Activated B cell treated with CpG ODN at 0.5 μM for 24 hours (primary cell): ENCODE results near the gene ITPRIPL2. TPM values are rescaled to one million over a fixed set of nuclear protein-coding genes. Genes with fewer than 3 reads are reported as not detected.
A peak's percentile ranks its signal among the peaks of the same experiment; 100 is the strongest.

Experiments used
- ATAC-seq: fragments of 200-7000 bp; cut with Tn5 transposase; one replicate; pipeline ENCODE4 v1.10.0; 2021; ENCODE audit warnings: low read depth, mild to moderate bottlenecking, moderate library complexity
- CTCF ChIA-PET: fragments of 350-600 bp; sonication (Branson Sonifier 250); formaldehyde crosslinking; loops from one replicate; lab custom pipeline; 2021; ENCODE audit warnings: antibody characterized with exemption; lab: Charles Lee
- POLR2A ChIA-PET: fragments of 350-600 bp; sonication (Branson Sonifier 250); formaldehyde crosslinking; loops from one replicate; lab custom pipeline; 2021; ENCODE audit warnings: antibody characterized with exemption; lab: Charles Lee
- DNase-seq: peaks from one replicate; pipeline ENCODE4 v3.0.0; 2022
- H3K27ac Mint-ChIP-seq: one replicate; pipeline ENCODE4 v1.8.0; 2020; ENCODE audit warnings: mixed read lengths
- H3K27me3 Mint-ChIP-seq: one replicate; pipeline ENCODE4 v1.8.0; 2021; ENCODE audit warnings: mixed read lengths
- H3K36me3 Mint-ChIP-seq: one replicate; pipeline ENCODE4 v1.8.0; 2021; ENCODE audit warnings: low read depth, mixed read lengths
- H3K4me1 Mint-ChIP-seq: one replicate; pipeline ENCODE4 v1.8.0; 2021; ENCODE audit warnings: mixed read lengths
- H3K4me3 Mint-ChIP-seq: one replicate; pipeline ENCODE4 v1.8.0; 2020; ENCODE audit warnings: mild to moderate bottlenecking, mixed read lengths
- H3K9me3 Mint-ChIP-seq: one replicate; pipeline ENCODE4 v1.8.0; 2020; ENCODE audit warnings: mixed read lengths
- intact Hi-C: fragments of 100-400 bp; cut with micrococcal nuclease; formaldehyde crosslinking; loops from one replicate; pipeline ENCODE4 v1.15.1; 2024
- total RNA-seq: library from RNA; stranded (reverse); gene quantifications from 2 replicates; pipeline ENCODE4 v1.2.3, GENCODE V29; 2022
- TF ChIP-seq, protein P1 (sequence below): fragments of 200-600 bp; IDR thresholded peaks from one replicate; pipeline ENCODE4 v1.8.0; 2022; ENCODE audit warnings: antibody characterized with exemption, mild to moderate bottlenecking

Gene ITPRIPL2
- total RNA-seq, 1 donor from 2014 or later = 8.3 TPM

DNA sequence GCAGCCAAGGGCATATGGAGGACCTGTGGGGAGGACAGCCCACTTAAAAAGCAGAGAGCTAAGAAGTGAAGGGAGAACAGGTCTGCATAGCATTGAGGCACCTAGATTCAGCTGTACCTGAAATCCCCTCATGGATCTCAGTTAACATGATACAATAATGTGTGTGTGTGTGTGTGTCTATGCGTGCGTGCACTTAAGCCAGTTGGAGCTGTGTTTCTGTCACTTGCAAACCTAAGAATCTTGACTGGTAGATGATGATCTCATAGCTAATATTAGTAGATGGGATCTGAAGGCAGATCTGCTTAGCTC lies 1.7 kb upstream of the ITPRIPL2 start:
- POLR2A ChIA-PET = interaction anchor here (0.6 to 1.2 kb wide), 2 partner anchors 19 to 99 kb away, joined by 3 to 6 read pairs; no protein-coding TSS in a partner anchor
- Mint-ChIP-seq H3K4me3 (no peak overlapping the region), H3K27me3 (peaks cover 11% of the 10 kb centered on the region), H3K9me3 (no peaks in the 10 kb centered on the region), H3K4me1 (peaks cover 29% of the 10 kb centered on the region), H3K36me3 (no peaks in the 10 kb centered on the region), H3K27ac (no peak overlapping the region)
- ATAC-seq (no peak), DNase-seq (no peak)
- TF ChIP-seq, protein P1, sequence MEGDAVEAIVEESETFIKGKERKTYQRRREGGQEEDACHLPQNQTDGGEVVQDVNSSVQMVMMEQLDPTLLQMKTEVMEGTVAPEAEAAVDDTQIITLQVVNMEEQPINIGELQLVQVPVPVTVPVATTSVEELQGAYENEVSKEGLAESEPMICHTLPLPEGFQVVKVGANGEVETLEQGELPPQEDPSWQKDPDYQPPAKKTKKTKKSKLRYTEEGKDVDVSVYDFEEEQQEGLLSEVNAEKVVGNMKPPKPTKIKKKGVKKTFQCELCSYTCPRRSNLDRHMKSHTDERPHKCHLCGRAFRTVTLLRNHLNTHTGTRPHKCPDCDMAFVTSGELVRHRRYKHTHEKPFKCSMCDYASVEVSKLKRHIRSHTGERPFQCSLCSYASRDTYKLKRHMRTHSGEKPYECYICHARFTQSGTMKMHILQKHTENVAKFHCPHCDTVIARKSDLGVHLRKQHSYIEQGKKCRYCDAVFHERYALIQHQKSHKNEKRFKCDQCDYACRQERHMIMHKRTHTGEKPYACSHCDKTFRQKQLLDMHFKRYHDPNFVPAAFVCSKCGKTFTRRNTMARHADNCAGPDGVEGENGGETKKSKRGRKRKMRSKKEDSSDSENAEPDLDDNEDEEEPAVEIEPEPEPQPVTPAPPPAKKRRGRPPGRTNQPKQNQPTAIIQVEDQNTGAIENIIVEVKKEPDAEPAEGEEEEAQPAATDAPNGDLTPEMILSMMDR = no peak
- intact Hi-C loops = no loop called here
- CTCF ChIA-PET = interaction anchor here (0.9 to 1.2 kb wide), 2 partner anchors 26 to 68 kb away, joined by 3 read pairs; no protein-coding TSS in a partner anchor

DNA sequence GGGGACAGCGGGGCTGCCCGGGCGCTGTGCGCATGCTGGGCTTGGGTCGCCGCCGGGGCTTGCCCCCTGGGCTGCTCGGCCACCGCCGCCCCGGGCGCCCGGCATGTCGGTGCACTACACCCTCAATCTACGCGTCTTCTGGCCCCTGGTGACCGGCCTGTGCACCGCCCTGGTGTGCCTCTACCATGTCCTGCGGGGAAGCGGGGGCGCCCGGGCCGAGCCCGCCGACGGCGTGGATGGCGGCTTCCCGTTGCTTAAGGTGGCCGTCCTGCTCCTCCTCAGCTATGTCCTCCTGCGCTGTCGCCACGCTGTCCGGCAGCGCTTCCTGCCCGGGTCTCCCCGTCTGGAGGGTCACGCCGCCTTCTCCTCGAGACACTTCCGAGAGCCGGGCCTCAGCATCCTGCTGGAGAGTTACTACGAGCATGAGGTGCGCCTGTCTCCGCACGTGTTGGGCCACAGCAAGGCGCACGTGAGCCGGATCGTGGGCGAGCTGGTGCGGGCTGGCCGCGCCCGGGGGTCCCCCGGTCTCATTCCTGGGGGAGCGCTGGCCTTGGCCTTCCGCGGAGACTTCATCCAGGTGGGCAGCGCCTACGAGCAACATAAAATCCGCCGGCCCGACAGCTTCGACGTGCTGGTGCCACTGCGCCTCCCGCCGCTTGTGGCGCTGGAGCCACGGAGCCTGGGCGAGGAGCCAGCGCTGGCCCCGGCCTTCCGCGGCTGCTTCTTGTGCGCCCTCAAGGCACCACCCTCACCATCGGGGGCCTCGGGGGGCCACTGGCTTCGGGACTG lies 789 bp downstream of the ITPRIPL2 start:
- Mint-ChIP-seq H3K9me3 (no peaks in the 10 kb centered on the region), H3K4me3 (peak overlapping the region; percentile 79), H3K27me3 (peaks cover 9% of the 10 kb centered on the region), H3K36me3 (no peaks in the 10 kb centered on the region), H3K27ac (no peak overlapping the region), H3K4me1 (peaks cover 42% of the 10 kb centered on the region)
- peak; percentile 38 for DNase-seq
- intact Hi-C loops = no loop called here
- ChIA-PET POLR2A (interaction anchor here (0.5 to 0.6 kb wide), 2 partner anchors 96 to 215 kb away, joined by 3 to 6 read pairs; no protein-coding TSS in a partner anchor), CTCF (interaction anchor here (1.1 kb wide), 1 partner anchor 28 kb away, joined by 3 read pairs; no protein-coding TSS in a partner anchor)
- peak; percentile 32 for ATAC-seq
- TF ChIP-seq, protein P1 = no peak

DNA sequence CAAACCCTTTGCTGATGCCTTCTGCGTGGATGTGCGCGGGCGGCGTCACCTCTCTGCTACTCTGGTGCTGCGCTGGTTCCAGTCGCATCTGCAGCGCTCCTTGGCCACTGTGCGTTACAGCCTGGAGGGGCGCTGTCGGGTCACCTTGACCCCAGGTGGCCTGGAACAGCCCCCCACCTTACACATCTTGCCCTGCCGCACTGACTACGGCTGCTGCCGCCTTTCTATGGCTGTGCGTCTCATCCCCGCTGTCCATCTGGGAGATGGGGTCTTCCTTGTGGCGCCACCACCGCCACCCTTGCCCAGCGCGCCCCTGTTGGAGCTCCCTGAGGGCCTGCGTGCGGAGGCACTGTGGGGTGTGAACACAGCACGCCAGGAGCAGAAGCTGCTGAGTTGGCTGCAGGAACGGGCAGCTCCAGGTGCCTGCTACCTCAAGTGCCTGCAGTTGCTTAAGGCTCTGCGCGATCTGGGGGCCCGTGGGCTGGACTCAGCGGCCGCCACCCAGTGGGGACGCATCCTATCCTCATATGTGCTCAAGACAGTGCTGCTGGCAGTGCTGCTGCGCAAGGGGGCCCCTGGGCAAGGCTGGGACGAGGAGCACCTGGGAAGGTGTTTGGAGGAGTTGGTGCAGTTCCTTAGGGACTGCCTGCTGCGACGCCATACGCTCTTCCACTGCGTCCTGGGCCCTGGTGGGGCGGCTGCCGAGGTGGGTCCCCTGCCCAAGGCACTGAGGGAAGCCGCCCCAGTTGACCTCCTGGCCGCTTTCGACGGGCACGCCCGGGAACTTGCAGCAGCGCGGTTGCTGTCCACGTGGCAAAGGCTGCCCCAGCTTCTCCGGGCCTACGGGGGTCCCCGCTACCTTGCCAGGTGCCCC lies 1.6 kb downstream of the ITPRIPL2 start:
- no peak for ATAC-seq
- intact Hi-C loops = no loop called here
- Mint-ChIP-seq H3K36me3 (no peaks in the 10 kb centered on the region), H3K27me3 (peaks cover 9% of the 10 kb centered on the region), H3K4me1 (peaks cover 46% of the 10 kb centered on the region), H3K9me3 (no peaks in the 10 kb centered on the region), H3K4me3 (peak overlapping the region; percentile 58), H3K27ac (no peak overlapping the region)
- TF ChIP-seq, protein P1 = no peak
- ChIA-PET POLR2A (interaction anchor here (0.6 kb wide), 1 partner anchor 96 kb away, joined by 3 read pairs; no protein-coding TSS in a partner anchor), CTCF (no interaction called here)
- DNase-seq = no peak

DNA sequence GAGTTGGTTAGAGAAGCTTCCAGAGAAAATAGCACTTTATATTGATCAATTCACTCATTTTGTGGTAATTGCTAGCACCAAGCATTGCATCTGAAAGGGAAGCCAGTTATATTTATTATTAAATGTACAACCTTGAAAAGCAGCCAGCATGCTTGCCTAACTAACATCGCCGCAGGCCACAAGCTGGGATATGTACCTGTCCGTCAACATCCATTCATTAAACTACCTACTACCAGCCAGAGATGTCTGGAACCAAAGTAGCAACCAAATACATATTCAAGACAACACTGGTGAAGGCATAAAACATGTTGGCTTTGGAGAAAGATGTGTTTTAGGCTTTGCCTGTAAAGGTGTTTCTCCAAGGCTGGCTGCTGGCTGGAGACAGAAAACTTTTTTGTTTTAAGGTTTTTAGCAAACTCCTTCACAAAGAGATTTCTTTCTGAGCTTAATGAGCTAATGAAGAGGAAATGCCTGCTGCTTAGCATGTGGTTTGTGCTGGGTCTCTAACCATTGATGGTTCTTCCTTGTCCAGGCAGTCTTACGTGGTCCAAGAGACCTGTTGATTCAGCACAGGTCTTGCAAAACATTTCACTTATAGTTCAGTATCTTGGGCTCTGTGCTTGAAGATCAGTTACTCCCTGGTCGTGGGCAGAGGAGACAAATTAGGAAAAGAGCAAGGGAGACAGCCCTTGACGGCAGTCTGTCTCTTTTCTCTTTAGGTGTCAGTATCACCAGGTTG lies 3.1 kb downstream of the ITPRIPL2 start:
- TF ChIP-seq, protein P1 = no peak
- ATAC-seq (no peak), DNase-seq (no peak)
- Mint-ChIP-seq H3K36me3 (no peaks in the 10 kb centered on the region), H3K27ac (peak overlapping the region; percentile 84), H3K4me1 (peaks cover 46% of the 10 kb centered on the region), H3K9me3 (no peaks in the 10 kb centered on the region), H3K27me3 (peaks cover 8% of the 10 kb centered on the region), H3K4me3 (peak overlapping the region; percentile 41)
- ChIA-PET POLR2A (interaction anchor here (0.8 to 2.6 kb wide), 7 partner anchors 9 to 407 kb away, joined by 3 to 17 read pairs (median 3); no protein-coding TSS in a partner anchor), CTCF (interaction anchor here (1.5 to 1.8 kb wide), 2 partner anchors 28 to 31 kb away, joined by 3 to 5 read pairs; no protein-coding TSS in a partner anchor)
- intact Hi-C loops = no loop called here
